Ovary (tissue), 9 donors: ENCODE data around the gene SMIM41. TPM values are rescaled to one million over a fixed set of nuclear protein-coding genes. Genes with fewer than 3 reads are reported as not detected.
A peak's percentile ranks its signal among the peaks of the same experiment; 100 is the strongest.

ENCODE experiments used
- DNase-seq, 5 donors: peaks; one replicate each; pipeline ENCODE4 v3.0.0-alpha.2; 2019 to 2020
- H3K27ac ChIP-seq, 2 donors: fragments of 200-600 bp; one replicate each; pipeline versions ENCODE4 v1.5.1 to v1.8.0; 2019 to 2022
- H3K27me3 ChIP-seq: fragments of 200-600 bp; one replicate; pipeline ENCODE4 v1.8.0; 2022
- H3K36me3 ChIP-seq: fragments of 200-600 bp; sonication (generic); one replicate; pipeline ENCODE4 v1.5.1; 2019
- H3K4me1 ChIP-seq: one replicate; pipeline ENCODE4 v1.8.1; 2013; ENCODE audit warnings: mild to moderate bottlenecking, moderate library complexity; ENCODE audit not compliant: insufficient read depth
- H3K4me3 ChIP-seq: fragments of 200-600 bp; sonication (generic); one replicate; pipeline ENCODE4 v1.5.1; 2017
- H3K9me3 ChIP-seq, 2 donors: fragments of 200-600 bp in 1 of 2; sonication (generic) in 1 of 2; one replicate each; pipeline versions ENCODE4 v1.5.1 to v1.8.1; 2013 to 2019; ENCODE audit warnings: mild to moderate bottlenecking in 1 of 2, moderate library complexity in 1 of 2
- EP300 ChIP-seq: sonication (generic); formaldehyde crosslinking; IDR thresholded peaks from one replicate; pipeline ENCODE4 v1.6.1; 2017; ENCODE audit warnings: antibody characterized with exemption
- POLR2A ChIP-seq: fragments of 450-650 bp; IDR thresholded peaks from one replicate; pipeline ENCODE4 v1.6.1; 2017; ENCODE audit warnings: antibody characterized with exemption, mild to moderate bottlenecking, moderate library complexity
- WGBS, 3 donors: extraction: QIAGEN DNeasy Blood & Tissue Kit in 1 of 3; methylation state at CpG; one replicate each; pipeline versions ENCODE4 v1.1.5 to v1.1.7; 2013 to 2017; 5-methylcytosine and 5-hydroxymethylcytosine counted together
- intact Hi-C, 4 donors: fragments of 100-400 bp; cut with DNase I; formaldehyde crosslinking; loops; one replicate each; pipeline versions ENCODE4 v1.11.0 to v1.15.1; 2022 to 2023
- polyA plus RNA-seq, 2 donors: library from polyadenylated mRNA; stranded (reverse); fragments of 200-250 nt in 1 of 2; fragments of 350-450 nt in 1 of 2; fragmentation: Illumina TruSeq in 1 of 2; extraction: RNeasy Lipid Tissue Mini Kit (QIAGEN cat#74804) in 1 of 2; gene quantifications; one replicate each; pipeline ENCODE4 v1.2.3, GENCODE V29; 2013 to 2014
- total RNA-seq, 7 donors: library from RNA; depleted of rRNA in 2 of 7; stranded (reverse); fragments of >200 nt in 2 of 7; fragmentation: NEBNext Ultra II Directional in 3 of 7; extraction: Animal tissue kit (Norgen Biotek cat#: 25700) in 3 of 7; gene quantifications; one replicate each; pipeline versions ENCODE4 v1.1.0 to v1.2.4, GENCODE V29; 2016 to 2023
- TF ChIP-seq, protein P1 (sequence below), 3 donors: fragments of 450-650 bp in 2 of 3; fragments of 200-600 bp in 1 of 3; IDR thresholded peaks; one replicate each; pipeline versions ENCODE4 v1.5.1 to v1.8.0; 2016 to 2022; ENCODE audit warnings: antibody characterized with exemption in 3 of 3, mild to moderate bottlenecking in 1 of 3
- donor health status: DM: no; HTN: no; CAD: no; lungs with moderate emphysema.
- donor health status: DM: no; HTN: no; CAD: no.
- donor health status: Bipolar disorder and iron deficiency.
- donor health status: DM: yes; HTN: yes; CAD: no.
- donor health status: DM: no; HTN: no; CAD: no.
- donor health status: DM: yes; HTN: yes; CAD: no.

SMIM41 gene
- total and polyA plus RNA-seq, 9 donors = 0.32 to 4.5 (median 2.8) TPM

- no peaks in the 10 kb centered on the region for H3K9me3 ChIP-seq
- no peak for DNase-seq
- H3K27me3 ChIP-seq = no peaks in the 10 kb centered on the region
- no peak overlapping the region for H3K4me3 ChIP-seq
- H3K4me1 ChIP-seq = peaks cover 9% of the 10 kb centered on the region
- TF ChIP-seq, protein P1, sequence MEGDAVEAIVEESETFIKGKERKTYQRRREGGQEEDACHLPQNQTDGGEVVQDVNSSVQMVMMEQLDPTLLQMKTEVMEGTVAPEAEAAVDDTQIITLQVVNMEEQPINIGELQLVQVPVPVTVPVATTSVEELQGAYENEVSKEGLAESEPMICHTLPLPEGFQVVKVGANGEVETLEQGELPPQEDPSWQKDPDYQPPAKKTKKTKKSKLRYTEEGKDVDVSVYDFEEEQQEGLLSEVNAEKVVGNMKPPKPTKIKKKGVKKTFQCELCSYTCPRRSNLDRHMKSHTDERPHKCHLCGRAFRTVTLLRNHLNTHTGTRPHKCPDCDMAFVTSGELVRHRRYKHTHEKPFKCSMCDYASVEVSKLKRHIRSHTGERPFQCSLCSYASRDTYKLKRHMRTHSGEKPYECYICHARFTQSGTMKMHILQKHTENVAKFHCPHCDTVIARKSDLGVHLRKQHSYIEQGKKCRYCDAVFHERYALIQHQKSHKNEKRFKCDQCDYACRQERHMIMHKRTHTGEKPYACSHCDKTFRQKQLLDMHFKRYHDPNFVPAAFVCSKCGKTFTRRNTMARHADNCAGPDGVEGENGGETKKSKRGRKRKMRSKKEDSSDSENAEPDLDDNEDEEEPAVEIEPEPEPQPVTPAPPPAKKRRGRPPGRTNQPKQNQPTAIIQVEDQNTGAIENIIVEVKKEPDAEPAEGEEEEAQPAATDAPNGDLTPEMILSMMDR (IDR thresholded peaks at IDR 0.05) = no peak
- TF ChIP-seq EP300 = no peak
- TF ChIP-seq POLR2A = no peak
- no peak overlapping the region for H3K27ac ChIP-seq
- intact Hi-C loops = no loop called here
- H3K36me3 ChIP-seq = no peaks in the 10 kb centered on the region
- 79 to 81% (median 80%) methylated on average over 10 of the region's 10 CpGs for WGBS, 3 donors
Observed at GRCh38 chr12:52147964-52148463, 68.5 kb downstream of the SMIM41 start.

DNA sequence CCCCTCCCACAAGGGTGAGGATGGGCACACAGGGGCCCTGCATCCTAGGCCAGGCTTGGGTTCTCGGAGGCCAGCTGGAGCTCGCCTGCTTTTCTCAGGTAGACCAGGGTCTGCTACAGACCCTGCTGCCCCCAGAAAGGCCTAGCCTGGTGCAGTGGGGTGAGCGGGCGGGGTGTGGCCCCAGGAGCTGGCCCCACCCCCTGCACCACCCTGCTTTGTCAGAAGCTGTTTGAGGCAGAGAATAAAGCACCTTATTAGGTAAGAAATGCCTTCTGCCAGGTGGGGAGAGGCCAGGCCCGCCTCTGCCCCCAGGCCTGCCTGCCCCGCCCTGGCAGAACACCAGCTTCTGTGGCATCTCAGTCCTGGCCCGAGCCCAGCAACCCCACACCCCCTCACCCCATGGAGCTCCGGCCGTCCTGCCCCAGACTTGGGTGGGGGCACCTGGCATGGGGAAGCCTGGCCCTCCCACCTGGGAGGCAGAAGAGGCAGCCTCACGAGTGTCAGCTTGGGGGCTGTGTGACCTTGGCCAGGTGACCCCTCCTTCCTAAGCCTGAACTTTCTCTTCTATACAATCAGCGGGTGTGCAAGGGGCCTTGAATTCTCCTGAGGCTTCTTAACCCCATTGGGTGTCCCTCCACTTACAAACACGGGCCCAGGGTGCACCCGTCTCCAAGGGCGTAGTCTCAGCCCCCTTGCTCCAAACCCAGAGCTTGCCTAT, 69.1 kb downstream of the SMIM41 start:
- no peaks in the 10 kb centered on the region for H3K36me3 ChIP-seq
- intact Hi-C loops = no loop called here
- DNase-seq = peak in 1 of 5 donors; percentile 43

GRCh38 chr12:52149182-52149641, 69.7 kb downstream of the SMIM41 start:
- DNase-seq = peak in 1 of 5 donors; percentile 39
- H3K27ac ChIP-seq = no peak overlapping the region
- intact Hi-C loops = no loop called here

More for the DNA sequence above, 69.1 kb downstream of the SMIM41 start:
- WGBS, 3 donors = 86 to 95% (median 92%) methylated on average over 14 of the region's 14 CpGs
- no peak overlapping the region for H3K4me3 ChIP-seq
- H3K27ac ChIP-seq = no peak overlapping the region
- no peaks in the 10 kb centered on the region for H3K9me3 ChIP-seq
- no peak for TF ChIP-seq POLR2A
- TF ChIP-seq, protein P1 (IDR thresholded peaks at IDR 0.05) = no peak
- no peak for TF ChIP-seq EP300
- H3K4me1 ChIP-seq = peaks cover 9% of the 10 kb centered on the region
- H3K27me3 ChIP-seq = no peaks in the 10 kb centered on the region

DNA sequence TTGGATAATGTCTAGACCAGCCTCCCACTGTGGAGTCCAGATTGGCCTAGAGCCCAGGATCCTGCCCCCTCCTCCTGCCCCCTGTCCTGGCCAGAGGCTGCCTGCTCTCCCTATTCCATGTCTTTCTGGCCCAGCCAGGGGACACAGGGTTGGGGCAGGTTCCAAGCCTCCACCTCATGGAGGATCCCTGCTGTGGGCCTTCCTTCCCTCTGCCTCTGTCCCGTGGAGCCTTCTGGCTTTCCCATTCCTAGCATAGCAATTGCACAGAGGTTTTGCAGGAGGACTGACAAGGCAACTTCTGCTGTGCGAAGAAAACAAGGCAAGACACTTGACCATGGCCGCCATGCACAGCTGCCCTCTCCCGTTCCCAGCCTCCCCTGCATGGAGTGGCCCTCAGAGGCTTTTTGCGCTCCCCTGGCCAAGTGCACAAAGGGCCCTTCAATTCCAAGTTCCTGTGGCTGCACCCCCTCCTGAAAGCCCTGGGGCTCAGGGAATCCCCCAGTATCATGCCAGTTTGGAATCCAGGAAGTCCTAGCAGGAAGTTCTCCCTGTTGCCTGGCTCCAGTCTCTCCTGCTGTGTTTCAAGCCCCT, 70.2 kb downstream of the SMIM41 start:
- no peak for TF ChIP-seq POLR2A
- H3K27ac ChIP-seq = no peak overlapping the region
- 69 to 78% (median 77%) methylated on average over 5 of the region's 5 CpGs for WGBS, 3 donors
- no peaks in the 10 kb centered on the region for H3K9me3 ChIP-seq
- intact Hi-C loops = loop anchor here in 3 of 4 donors (5.0 to 10.0 kb wide), 2 partner anchors 728 to 835 kb away; no protein-coding TSS in a partner anchor
- H3K27me3 ChIP-seq = no peaks in the 10 kb centered on the region
- peaks cover 9% of the 10 kb centered on the region for H3K4me1 ChIP-seq
- no peaks in the 10 kb centered on the region for H3K36me3 ChIP-seq
- no peak overlapping the region for H3K4me3 ChIP-seq
- DNase-seq = no peak

More at GRCh38 chr12:52149182-52149641, 69.7 kb downstream of the SMIM41 start:
- WGBS, 3 donors = 38 to 51% (median 43%) methylated on average over 6 of the region's 6 CpGs
- no peaks in the 10 kb centered on the region for H3K9me3 ChIP-seq
- no peak overlapping the region for H3K4me3 ChIP-seq
- H3K27me3 ChIP-seq = no peaks in the 10 kb centered on the region
- TF ChIP-seq, protein P1 (IDR thresholded peaks at IDR 0.05) = no peak
- TF ChIP-seq POLR2A = no peak
- TF ChIP-seq EP300 = no peak
- no peaks in the 10 kb centered on the region for H3K36me3 ChIP-seq
- H3K4me1 ChIP-seq = peaks cover 9% of the 10 kb centered on the region
